Upper lobe of left lung (tissue), 4 donors: ENCODE data around the gene MATN4.

Experiments
- CTCF ChIP-seq, 6 experiments: fragments of 450-650 bp in 4 of 6; fragments of 200-600 bp in 2 of 6; sonication (generic) in 2 of 6; IDR thresholded peaks; one replicate each; pipeline ENCODE4 v1.5.1; 2016 to 2019; ENCODE audit warnings: antibody characterized with exemption in 6 of 6
- POLR2AphosphoS5 ChIP-seq, 2 donors: sonication (generic); formaldehyde crosslinking; IDR thresholded peaks; one replicate each; pipeline ENCODE4 v1.5.1; 2017; ENCODE audit warnings: antibody characterized with exemption in 2 of 2

- TF ChIP-seq CTCF (IDR thresholded peaks at IDR 0.05), result no peak
- no peak for TF ChIP-seq POLR2AphosphoS5 (IDR thresholded peaks at IDR 0.05)
Observed at GRCh38 chr20:45307076-45307640, 941 bp downstream of the MATN4 start.
